GM12872 (cell line): Measurements from ENCODE around the gene UVSSA.

ENCODE experiments used
- TF ChIP-seq, protein P1 (sequence below): IDR thresholded peaks from 3 replicates; pipeline ENCODE4 v1.5.1; 2011; ENCODE audit warnings: low read depth, mild to moderate bottlenecking, low read length, moderate library complexity; ENCODE audit not compliant: insufficient read depth

Gene UVSSA

DNA sequence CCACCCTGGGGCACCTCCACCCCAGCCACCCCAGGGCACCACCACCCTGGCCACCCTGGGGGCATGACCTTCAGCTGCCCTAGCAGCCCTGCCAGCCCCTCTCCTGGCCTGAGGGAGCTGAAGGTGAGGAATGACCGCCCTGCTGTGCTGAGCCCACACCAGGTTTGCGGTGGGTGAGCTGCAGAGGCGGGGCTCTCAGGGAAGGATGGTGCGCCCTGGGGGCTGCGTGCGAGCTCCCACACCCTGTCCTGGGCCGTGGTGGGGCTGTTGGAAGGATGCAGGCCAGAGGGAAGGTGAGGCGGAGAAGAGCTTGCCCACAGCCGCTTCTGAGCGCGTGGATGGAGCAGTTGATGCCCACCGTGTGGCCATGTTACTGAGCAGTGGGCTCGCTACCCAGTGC, 17.7 kb downstream of the UVSSA start:
- TF ChIP-seq, protein P1, sequence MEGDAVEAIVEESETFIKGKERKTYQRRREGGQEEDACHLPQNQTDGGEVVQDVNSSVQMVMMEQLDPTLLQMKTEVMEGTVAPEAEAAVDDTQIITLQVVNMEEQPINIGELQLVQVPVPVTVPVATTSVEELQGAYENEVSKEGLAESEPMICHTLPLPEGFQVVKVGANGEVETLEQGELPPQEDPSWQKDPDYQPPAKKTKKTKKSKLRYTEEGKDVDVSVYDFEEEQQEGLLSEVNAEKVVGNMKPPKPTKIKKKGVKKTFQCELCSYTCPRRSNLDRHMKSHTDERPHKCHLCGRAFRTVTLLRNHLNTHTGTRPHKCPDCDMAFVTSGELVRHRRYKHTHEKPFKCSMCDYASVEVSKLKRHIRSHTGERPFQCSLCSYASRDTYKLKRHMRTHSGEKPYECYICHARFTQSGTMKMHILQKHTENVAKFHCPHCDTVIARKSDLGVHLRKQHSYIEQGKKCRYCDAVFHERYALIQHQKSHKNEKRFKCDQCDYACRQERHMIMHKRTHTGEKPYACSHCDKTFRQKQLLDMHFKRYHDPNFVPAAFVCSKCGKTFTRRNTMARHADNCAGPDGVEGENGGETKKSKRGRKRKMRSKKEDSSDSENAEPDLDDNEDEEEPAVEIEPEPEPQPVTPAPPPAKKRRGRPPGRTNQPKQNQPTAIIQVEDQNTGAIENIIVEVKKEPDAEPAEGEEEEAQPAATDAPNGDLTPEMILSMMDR: no peak

DNA sequence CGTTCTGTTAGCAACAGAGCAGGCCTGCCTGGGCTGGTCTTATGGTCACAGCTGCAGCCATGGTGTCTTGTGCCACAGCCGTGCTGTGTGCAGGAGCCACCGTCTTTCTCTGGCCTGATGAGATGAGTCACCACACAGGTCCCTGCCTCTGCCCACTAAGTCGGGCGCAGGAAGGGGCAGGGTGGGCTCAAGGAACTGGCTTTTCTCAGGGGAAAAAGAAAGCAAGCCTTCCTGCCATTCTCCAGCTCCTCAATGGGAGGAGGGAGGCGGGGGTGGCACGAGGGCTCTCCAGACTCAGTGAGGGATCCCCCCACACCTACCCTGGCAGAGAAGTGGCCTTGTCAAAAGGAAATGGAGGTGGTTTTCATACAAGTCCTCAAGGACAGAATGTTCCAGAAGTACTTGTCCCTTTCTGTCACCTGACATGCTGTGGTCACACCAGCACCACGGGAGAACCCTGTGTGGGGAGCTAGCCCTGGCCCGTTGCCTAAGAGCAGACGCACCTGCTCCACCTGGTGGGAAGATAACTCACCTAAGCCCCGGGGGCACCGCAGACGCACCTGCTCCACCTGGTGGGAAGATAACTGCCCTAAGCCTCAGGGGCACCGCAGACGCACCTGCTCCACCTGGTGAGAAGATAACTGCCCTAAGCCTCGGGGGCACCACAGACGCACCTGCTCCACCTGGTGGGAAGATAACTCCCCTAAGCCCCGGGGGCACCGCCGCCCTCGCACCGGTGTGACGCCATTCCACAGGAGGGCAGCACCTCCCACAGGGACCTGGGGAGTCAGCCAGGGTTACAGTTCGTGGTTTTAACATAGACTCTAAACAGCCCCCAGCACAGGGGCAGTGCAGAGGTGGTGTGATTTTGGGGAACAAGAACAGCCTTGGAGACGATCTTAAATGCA, 18.5 kb downstream of the UVSSA start:
- TF ChIP-seq, protein P1: no peak

DNA sequence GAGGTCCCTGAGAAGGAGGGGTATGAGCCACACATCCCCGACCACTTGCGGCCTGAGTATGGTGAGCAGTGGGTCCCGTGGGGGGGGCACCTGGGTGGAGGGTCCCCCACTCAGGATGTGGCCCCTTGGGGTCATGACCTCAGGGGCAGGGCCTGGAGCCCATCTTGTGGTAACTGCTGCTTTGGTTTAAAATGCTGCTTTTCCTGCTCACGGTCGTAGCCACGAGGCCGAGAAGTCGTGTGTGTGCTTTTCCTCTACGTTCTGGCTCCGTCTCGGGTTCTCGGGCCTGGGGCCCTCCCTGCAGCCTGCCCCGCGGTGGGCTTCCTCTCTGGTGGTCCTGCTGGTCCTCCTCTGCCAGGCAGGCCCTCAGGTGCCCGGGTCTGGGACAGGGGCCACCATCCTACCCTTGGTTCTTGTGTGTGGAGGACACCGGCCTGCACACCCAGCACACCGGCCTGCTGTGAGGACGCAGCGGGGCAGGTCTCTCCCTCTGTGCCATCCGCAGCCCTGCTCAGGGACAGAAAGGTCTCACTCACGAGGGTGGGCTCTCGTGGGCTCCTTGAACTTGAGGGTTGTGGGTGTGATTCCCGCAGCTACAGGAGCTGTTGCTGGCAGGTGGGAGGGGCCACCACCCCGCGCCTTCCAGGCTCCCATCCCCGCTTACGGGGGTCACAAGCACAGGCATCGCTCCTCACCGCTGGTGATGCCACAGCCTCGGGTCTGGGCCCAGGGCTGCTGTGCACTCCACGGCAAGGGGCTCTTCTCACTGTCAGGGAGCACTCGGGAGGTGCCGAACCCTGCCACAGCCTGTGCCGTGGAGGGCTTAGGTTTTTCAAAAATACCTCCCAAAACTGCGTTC, 19.6 kb downstream of the UVSSA start:
- TF ChIP-seq, protein P1: no peak

DNA sequence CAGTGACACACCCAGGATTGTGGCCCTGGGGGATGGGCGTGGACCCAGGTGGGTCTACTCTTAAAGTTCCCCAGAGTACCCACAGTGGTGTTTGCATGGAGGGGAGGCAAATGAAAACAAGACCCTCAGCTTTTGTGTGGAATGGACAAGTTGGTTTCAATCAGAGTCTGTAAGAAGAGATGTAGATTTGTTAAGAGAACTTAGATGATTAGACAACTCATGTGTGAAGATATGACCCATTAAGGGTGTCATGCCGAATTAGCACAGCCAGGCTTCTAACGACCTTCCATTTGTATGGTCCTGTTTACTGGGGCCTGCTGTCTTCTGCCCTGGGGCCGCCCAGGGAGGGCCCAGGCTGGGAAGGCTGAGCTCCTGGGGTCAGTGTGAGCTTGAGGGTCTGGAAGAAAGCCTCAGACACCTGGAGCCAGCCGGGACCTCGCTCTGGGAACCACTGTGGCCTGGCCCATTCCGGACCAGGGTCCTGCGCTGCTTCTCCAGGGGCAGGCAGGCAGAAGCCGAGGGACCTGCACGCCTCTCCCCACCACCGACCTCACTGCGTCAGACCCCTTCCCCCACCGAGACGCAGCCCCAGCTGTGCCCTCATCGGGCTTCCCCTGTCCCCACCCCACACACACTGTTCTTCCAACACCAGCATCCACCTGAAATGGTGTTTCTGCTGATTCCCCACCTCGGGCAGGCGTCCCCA, 20.4 kb downstream of the UVSSA start:
- TF ChIP-seq, protein P1: no peak

DNA sequence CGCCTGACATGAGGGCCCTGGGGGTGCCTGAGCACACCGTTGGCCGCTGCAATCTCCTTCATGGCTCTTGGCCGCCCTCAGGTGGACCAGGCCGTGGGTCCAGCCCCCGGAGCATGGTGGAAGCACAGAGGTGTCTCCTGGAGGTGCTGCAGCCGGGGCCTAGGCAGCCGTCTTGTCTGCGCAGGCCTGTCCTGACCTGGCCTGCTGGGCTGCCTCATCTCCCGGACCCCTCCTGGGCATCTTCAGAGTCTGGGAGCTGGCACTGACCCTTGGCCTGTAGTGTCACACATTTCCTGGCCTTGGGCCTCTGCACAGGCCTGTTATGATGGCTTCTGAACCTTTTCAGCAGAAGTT, 20.9 kb downstream of the UVSSA start:
- TF ChIP-seq, protein P1: no peak

DNA sequence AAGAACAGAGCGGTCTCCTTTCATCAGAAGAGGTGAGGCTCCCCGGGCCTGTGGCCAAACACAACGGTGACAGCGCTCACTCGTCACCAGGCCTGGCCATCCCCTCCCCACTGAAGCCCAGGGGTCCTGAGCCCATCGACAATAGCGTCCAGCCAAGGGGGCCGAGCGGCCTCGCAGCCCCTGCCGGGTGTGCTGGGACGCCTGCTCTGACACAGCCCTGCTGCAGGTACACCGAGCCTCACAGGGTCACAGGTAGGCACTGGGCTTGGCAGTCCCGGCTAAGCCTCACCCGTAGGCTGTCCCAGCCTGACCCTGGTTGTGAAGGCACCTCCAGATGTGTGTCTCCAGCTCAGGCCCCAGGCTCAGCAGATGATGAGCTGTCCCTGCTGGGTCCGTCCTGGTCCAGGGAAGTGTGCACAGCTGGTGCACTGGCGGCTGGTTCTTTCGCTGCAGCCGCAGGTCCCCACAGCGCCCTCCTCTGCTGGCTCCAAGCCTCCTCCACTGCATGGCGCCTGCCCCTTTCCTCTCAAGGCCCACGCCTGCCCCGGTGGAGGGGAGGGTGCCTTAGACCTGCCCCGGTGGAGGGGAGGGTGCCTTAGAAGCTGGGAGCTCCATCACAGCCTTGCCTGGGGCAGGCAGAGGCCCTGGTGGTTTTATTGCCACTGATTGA, 21.5 kb downstream of the UVSSA start:
- TF ChIP-seq, protein P1: no peak
